ENCODE results near the gene HABP2. TPM values are rescaled to one million over a fixed set of nuclear protein-coding genes. Genes with fewer than 3 reads are reported as not detected.

The HABP2 gene
- polyA plus RNA-seq, 1 of the 3 experiments (the other 2 are of a cell fraction): not detected

DNA sequence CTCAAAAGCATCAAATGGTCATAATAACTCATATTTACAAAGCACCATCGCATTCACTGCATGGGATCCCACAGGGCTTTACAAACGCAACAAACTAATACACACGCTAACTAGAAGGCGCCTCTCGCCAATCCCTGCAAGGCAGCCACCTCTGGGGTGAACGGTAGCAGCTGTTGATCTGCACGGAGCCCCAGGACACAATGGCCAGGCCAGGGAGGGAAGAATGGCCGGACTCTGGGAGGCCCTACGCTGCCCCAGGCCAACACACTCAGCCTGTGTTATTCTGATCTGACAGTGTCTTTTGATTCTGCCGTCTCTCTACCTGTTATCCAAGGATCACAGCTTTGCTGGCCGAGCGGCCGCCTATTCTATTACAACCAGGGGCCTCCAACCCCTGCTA, 41.8 kb downstream of the HABP2 start:
- Histone ChIP-seq H2AFZ (ENCODE audit: low read depth) (no peak overlapping the region), H4K20me1 (ENCODE audit: insufficient read depth) (no peaks in the 10 kb centered on the region), H3K27ac (ENCODE audit: low read depth in 2 of 2, low read length in 1 of 2) (no peak overlapping the region), H3F3A (replicated peaks; ENCODE audit: insufficient read depth) (no peaks in the 10 kb centered on the region), H3K9me2 (no peaks in the 10 kb centered on the region), H3K9ac (no peak overlapping the region), H3K9me3 (no peaks in the 10 kb centered on the region), H3K36me3 (replicated peaks in 1 of 2; ENCODE audit: control insufficient read depth in 1 of 2, insufficient read depth in 2 of 2, low read length in 1 of 2) (no peaks in the 10 kb centered on the region), H3K4me1 (ENCODE audit: control insufficient read depth in 1 of 2, insufficient read depth in 2 of 2, low read depth in 1 of 2, low read length in 1 of 2) (no peaks in the 10 kb centered on the region), H3K4me2 (no peak overlapping the region), H3K79me2 (ENCODE audit: insufficient read depth) (no peaks in the 10 kb centered on the region), H3K4me3 (ENCODE audit: low read depth in 2 of 2, low read length in 1 of 2) (no peak overlapping the region), H3K27me3 (ENCODE audit: insufficient read depth) (peaks cover 5% of the 10 kb centered on the region; the same call in 1 of the 2 replicates)
- TF ChIP-seq, protein P1, sequence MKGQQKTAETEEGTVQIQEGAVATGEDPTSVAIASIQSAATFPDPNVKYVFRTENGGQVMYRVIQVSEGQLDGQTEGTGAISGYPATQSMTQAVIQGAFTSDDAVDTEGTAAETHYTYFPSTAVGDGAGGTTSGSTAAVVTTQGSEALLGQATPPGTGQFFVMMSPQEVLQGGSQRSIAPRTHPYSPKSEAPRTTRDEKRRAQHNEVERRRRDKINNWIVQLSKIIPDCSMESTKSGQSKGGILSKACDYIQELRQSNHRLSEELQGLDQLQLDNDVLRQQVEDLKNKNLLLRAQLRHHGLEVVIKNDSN (IDR thresholded peaks at IDR 0.05; ENCODE audit: borderline replicate concordance, low read depth): no peak
- TF ChIP-seq SMC3 (IDR thresholded peaks at IDR 0.05; ENCODE audit: low read depth, low read length) (no peak), CHD2 (IDR thresholded peaks at IDR 0.05; ENCODE audit: low read length, partially characterized antibody) (no peak), NRF1 (IDR thresholded peaks at IDR 0.05; ENCODE audit: low read depth, low read length) (no peak), FOXM1 (IDR thresholded peaks at IDR 0.05; ENCODE audit: low read depth) (no peak)
- POLR2A ChIA-PET: no interaction called here
- CTCF ChIA-PET: interaction anchor here (1.6 kb wide), 1 partner anchor 31 kb away, joined by 5 read pairs; no protein-coding TSS in a partner anchor
- DNase-seq: no peak
- WGBS (ENCODE audit: low lambda C conversion rate): 59% methylated on average over 13 of the region's 13 CpGs

DNA sequence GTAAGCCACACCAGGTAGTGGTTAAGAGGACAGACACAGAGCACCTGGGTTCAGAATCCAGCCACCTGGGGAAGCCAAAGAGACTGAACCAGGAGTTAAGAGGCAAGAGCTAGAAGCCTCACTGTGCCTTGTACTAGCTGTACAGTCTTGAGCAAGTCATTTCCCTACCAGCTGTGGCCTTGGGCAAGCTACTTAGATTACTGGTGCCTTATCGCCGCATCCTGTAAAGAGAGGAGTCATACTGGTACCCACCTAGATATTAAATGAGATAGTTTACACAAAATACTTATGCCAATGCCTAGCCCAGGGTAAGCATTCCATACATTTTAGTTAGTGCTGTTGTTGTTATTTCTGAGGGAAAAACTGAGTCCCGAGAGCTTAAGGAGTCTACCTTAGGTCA, 47.7 kb downstream of the HABP2 start:
- H3K9ac ChIP-seq: no peak overlapping the region
- H3F3A ChIP-seq (replicated peaks; ENCODE audit: insufficient read depth): no peaks in the 10 kb centered on the region
- H3K4me2 ChIP-seq: no peak overlapping the region
- WGBS (ENCODE audit: low lambda C conversion rate): 50% methylated on average over 3 of the region's 3 CpGs
- no peaks in the 10 kb centered on the region for H3K79me2 ChIP-seq (ENCODE audit: insufficient read depth)
- H3K9me3 ChIP-seq: no peaks in the 10 kb centered on the region
- POLR2A ChIA-PET: no interaction called here
- H2AFZ ChIP-seq (ENCODE audit: low read depth): no peak overlapping the region
- no peaks in the 10 kb centered on the region; the same call in 1 of the 2 replicates for H3K27me3 ChIP-seq (ENCODE audit: insufficient read depth)
- H3K27ac ChIP-seq (ENCODE audit: low read depth in 2 of 2, low read length in 1 of 2): no peak overlapping the region
- CTCF ChIA-PET: interaction anchor here (1.6 kb wide), 1 partner anchor 15 kb away, joined by 6 read pairs; no protein-coding TSS in a partner anchor
- no peak for DNase-seq
- H3K9me2 ChIP-seq: no peaks in the 10 kb centered on the region
- H3K4me3 ChIP-seq (ENCODE audit: low read depth in 2 of 2, low read length in 1 of 2): no peak overlapping the region
- TF ChIP-seq, protein P2, sequence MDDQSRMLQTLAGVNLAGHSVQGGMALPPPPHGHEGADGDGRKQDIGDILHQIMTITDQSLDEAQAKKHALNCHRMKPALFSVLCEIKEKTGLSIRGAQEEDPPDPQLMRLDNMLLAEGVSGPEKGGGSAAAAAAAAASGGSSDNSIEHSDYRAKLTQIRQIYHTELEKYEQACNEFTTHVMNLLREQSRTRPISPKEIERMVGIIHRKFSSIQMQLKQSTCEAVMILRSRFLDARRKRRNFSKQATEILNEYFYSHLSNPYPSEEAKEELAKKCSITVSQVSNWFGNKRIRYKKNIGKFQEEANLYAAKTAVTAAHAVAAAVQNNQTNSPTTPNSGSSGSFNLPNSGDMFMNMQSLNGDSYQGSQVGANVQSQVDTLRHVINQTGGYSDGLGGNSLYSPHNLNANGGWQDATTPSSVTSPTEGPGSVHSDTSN (IDR thresholded peaks at IDR 0.05): no peak
- TF ChIP-seq, protein P3, sequence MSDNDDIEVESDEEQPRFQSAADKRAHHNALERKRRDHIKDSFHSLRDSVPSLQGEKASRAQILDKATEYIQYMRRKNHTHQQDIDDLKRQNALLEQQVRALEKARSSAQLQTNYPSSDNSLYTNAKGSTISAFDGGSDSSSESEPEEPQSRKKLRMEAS (IDR thresholded peaks at IDR 0.05; ENCODE audit: low read depth): no peak
- TF ChIP-seq, protein P4, sequence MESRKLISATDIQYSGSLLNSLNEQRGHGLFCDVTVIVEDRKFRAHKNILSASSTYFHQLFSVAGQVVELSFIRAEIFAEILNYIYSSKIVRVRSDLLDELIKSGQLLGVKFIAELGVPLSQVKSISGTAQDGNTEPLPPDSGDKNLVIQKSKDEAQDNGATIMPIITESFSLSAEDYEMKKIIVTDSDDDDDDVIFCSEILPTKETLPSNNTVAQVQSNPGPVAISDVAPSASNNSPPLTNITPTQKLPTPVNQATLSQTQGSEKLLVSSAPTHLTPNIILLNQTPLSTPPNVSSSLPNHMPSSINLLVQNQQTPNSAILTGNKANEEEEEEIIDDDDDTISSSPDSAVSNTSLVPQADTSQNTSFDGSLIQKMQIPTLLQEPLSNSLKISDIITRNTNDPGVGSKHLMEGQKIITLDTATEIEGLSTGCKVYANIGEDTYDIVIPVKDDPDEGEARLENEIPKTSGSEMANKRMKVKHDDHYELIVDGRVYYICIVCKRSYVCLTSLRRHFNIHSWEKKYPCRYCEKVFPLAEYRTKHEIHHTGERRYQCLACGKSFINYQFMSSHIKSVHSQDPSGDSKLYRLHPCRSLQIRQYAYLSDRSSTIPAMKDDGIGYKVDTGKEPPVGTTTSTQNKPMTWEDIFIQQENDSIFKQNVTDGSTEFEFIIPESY (IDR thresholded peaks at IDR 0.05; ENCODE audit: borderline replicate concordance, low read depth): no peak
- TF ChIP-seq RFX5 (IDR thresholded peaks at IDR 0.05; ENCODE audit: low read length): no peak
- no peak for TF ChIP-seq MEF2A (IDR thresholded peaks at IDR 0.05; ENCODE audit: borderline replicate concordance, low read depth)
- no peak for TF ChIP-seq RXRA (IDR thresholded peaks at IDR 0.05; ENCODE audit: borderline replicate concordance, low read depth)
- no peak for TF ChIP-seq YY1 (IDR thresholded peaks at IDR 0.05; ENCODE audit: low read depth)
- no peak for TF ChIP-seq SMC3 (IDR thresholded peaks at IDR 0.05; ENCODE audit: low read depth, low read length)
- no peak for TF ChIP-seq CHD2 (IDR thresholded peaks at IDR 0.05; ENCODE audit: low read length, partially characterized antibody)
- TF ChIP-seq, protein P5, sequence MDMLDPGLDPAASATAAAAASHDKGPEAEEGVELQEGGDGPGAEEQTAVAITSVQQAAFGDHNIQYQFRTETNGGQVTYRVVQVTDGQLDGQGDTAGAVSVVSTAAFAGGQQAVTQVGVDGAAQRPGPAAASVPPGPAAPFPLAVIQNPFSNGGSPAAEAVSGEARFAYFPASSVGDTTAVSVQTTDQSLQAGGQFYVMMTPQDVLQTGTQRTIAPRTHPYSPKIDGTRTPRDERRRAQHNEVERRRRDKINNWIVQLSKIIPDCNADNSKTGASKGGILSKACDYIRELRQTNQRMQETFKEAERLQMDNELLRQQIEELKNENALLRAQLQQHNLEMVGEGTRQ (IDR thresholded peaks at IDR 0.05; ENCODE audit: borderline replicate concordance, low read depth, low read length): no peak
- no peaks in the 10 kb centered on the region for H3K4me1 ChIP-seq (ENCODE audit: control insufficient read depth in 1 of 2, insufficient read depth in 2 of 2, low read depth in 1 of 2, low read length in 1 of 2)
- H4K20me1 ChIP-seq (ENCODE audit: insufficient read depth): no peaks in the 10 kb centered on the region
- H3K36me3 ChIP-seq (replicated peaks in 1 of 2; ENCODE audit: control insufficient read depth in 1 of 2, insufficient read depth in 2 of 2, low read length in 1 of 2): no peaks in the 10 kb centered on the region

Measured in SK-N-SH (cell line).